ENCODE data around the gene PHOSPHO2.

The PHOSPHO2 gene

DNA sequence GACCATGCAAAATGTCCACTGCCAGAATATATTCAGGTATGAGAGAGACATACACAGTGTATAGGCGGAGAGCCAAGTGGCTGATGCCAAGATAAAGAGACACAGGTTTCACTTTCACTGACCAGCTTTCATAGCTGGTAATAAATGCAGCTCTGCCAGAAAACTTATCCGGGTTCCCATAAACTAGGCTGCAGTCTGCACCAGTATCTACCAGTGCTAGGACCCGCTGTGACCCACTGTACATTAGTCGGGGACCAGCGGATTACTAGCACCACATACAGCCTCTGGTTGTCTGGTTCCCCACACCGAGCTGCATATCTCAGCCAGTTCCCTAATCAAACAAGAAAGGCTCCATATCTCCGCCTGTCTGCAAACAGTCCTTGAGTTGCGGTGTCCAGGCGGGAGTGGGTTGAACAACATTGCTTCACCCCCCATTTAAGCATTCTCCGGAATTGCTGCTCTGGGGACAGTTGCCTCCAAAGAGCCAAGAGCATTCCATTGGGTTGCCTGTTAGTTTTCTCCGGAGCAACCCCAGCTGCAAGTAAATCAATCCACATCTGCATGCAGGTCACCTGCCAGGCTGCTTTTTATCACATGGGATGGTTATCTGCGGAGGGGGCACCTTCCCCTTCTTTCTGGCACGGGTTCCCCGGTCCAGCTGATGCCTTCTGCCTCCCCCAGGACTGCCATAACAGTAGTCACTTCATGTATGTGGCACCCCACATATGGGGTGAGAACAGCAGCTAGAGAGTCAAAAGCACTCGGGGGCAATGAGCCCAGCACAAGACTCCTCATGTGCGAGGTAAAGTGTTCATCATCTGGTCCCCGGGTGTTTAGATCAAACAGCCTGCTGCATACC is 21.3 kb downstream of the PHOSPHO2 start:
- in situ Hi-C loops (cut with MboI; ENCODE audit: low sequenced_read_pairs) = no loop called here

DNA sequence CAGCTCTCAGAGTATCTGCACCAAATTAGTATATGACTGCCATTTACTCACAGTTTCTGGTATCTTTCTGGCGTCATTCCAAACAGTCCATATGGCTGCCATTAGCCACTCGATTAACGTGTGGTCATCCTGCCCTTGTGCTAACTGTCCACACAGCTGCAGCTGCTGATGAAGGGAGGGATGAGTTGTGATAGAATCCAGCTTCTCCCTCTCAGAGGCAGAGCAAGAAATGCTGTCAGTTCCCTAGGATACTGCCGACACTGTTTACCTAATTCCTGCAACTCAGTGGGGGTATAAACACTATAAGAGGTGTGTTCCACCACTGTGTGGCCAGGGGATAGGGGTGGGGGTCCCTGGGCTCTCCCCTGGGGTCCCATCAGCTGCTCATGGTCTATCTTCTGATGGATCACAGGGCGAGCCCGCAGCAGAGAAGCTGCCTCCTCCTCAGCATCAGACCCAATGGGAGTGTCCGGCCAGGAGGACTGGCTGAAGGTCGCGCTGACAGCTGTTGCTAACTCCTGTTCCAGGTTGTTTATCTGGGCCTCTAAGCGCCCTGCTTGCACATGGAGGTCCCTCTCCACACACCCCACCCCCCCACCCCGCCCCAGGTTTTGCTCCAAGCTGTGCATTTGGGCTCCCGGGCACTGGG is 22.1 kb downstream of the PHOSPHO2 start:
- in situ Hi-C loops (cut with MboI; ENCODE audit: low sequenced_read_pairs) = no loop called here

DNA sequence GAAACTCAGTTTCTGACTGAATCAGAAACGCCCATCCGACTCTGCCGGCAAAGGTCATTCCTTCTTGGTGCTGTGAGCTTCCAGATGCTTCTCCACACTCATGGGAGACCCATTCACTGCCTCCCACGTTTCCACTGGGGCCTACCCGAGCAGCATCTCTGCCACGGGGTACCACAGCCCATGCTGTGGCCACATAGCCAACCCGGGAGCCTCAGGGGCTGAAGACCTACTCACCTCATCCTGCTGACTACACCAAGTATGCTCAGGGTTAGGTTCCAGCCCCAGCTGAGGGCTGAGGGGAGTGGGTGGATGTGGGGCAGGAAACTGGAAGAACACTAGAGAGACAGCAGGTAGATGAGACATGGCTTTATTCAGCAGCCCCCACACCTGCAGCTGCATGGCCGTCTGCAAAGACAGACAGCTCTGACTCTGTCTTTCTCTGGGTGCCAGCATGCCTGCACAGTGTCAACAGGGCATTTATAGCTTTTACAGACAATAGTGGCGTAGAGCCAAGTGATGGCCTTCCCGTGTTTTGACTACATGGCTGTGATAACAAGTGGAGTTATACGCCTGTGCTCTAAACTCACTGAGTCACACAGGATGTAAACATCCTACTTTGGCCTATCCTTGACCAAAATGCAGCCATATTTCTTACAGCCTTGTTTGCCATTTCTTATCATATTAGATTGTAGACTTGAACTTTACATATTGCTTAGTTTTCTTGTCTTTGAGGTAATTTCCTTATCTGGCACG is 22.8 kb downstream of the PHOSPHO2 start:
- in situ Hi-C loops (cut with MboI; ENCODE audit: low sequenced_read_pairs) = no loop called here

DNA sequence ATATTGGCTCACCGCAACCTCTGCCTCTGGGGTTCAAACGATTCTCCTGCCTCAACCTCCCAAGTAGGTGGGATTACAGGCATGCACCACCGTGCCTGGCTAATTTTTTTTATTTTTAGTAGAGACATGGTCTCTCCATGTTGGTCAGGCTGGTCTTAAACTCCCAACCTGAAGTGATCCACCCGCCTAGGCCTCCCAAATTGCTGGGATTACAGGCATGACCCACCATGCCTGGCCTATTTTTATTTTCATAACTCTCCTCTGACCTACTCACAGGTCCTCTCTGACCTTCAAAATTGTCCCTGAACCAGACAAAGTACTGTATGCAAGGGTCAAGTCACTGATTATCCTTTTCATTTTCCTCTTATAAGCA is 23.4 kb downstream of the PHOSPHO2 start:
- in situ Hi-C loops (cut with MboI; ENCODE audit: low sequenced_read_pairs) = no loop called here

DNA sequence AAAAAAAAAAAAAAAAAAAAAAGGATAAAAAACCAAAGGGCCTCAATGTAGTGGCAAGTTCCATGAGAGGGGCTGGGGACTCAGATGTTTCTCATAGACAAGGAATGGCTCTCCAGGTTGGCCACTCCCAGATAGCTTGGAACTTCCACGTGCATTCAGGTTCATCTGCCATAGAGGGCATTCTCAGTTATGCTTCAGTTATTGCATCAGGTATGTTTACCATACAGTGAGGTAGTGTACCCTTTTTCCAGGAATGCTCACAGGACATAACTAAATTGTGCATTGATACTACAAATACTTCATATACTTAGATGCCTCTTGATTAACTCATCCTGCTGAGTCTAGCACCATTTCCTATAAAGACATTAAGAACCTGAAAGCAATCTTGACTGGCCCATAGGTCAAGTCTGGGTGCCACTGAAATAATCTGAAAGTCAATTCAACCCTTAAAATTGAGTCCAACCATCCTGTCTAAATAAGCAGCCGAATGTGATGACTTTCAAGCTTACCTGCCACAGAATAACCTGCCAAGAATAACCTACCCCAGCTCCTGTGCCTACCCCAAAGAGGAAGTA is 24.7 kb downstream of the PHOSPHO2 start:
- in situ Hi-C loops (cut with MboI; ENCODE audit: low sequenced_read_pairs) = no loop called here

DNA sequence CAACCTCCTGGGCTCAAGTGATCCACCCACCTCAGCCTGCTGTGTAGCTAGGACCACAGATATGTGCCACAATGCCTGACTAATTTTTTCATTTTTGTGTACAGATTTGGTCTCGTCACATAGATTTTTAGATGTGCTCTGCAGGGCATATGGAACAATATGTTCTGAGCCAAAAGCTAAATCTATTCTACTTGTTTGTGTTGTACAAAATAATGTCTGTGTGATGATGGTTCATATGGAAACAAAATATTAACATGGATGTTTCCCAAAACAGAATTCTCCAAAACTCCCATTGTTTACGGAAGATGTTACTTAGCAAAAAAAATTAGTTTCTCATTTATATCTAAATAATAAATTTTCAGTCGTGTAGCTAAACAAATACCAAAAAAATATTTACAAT is 26.7 kb downstream of the PHOSPHO2 start:
- in situ Hi-C loops (cut with MboI; ENCODE audit: low sequenced_read_pairs) = no loop called here

DNA sequence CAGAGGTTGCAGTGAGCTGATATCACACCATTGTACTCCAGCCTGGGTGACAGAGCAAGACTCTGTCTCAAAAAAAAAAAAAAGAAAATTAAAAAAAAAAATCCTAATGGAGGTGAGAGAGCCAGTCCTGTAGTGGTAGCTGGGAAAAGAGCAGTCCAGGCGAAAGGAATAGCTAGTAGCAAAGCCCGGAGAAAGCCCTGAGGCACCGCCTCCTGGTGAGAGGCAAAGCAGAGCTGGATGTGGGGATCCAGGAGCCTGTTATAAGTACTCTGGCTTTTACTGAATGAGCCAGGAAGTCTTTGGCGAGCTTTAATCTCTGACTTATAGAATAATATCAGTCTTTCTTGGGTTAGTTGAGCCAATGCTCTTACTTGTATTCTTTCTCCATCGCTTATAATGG is 32.8 kb downstream of the PHOSPHO2 start:
- in situ Hi-C loops (cut with MboI; ENCODE audit: low sequenced_read_pairs) = no loop called here

DNA sequence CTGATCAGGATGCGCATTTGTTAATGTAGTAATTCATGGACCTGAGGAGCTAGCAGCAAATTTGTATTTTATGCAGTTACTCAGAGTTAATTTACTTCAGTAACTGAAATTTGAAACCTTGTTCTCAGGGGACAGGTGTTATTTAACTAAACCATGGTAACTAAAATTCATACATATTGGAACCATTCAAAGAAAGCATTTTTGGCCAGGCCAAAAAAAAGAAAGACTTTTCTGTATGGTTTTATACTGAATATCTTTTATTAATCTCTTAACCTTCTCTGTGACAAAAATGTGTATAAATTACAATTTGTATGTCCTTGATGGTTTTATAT is 35.0 kb downstream of the PHOSPHO2 start:
- in situ Hi-C loops (cut with MboI; ENCODE audit: low sequenced_read_pairs) = no loop called here

DNA sequence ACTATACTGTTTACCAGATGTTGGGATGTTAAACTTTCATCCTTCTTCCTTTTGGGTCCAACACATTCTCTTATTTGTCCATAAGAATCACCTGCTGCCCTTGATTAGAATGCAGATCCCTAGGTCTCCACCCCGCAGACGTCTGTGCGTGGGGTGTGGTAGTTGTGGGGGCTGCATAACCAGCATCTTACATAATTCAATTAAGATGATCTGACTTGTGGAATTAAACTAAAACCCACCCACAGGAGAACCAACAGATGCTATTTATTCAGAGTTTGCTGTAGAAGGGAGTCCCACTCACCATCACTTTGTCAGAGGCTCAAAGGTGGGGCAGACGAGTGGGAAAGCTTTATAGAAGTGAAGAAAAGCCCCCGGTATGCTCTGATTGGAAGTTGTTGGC is 37.8 kb downstream of the PHOSPHO2 start:
- in situ Hi-C loops (cut with MboI; ENCODE audit: low sequenced_read_pairs) = no loop called here

DNA sequence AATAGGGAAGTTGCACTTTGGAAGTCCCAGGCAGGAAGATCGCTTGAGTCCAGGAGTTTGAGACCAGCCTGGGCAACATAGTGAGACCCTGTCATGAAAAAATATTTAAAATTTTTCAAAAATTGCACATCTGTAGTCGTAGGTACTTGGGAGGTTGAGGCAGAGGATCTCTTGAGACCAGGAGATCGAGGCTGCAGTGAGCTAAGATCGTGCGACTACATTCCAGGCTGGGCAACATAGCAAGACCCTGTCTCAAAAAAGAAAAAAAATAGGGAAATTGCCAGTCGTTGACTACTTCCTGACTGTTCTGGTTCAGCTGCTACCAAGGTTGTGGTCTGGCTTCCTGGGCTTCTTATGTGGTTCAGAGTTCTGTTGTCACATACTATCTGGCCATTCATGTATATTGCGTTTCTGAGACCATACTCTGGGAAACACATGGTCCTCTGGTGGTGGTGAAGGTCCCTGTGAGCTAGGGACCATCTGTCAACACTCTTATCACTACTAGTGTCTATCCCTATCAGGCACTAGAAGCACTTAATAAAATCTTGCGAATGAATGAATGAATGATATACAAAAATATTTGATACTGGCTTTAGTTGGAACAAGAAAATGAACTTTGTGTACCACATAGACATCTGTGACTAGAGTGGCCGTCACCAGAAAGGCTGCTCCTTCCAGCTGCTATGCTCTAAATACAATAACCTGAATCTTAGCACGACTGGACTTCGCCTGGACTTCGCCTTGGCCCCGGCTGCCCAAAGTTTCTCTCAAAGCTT is 38.5 kb downstream of the PHOSPHO2 start:
- in situ Hi-C loops (cut with MboI; ENCODE audit: low sequenced_read_pairs) = no loop called here

DNA sequence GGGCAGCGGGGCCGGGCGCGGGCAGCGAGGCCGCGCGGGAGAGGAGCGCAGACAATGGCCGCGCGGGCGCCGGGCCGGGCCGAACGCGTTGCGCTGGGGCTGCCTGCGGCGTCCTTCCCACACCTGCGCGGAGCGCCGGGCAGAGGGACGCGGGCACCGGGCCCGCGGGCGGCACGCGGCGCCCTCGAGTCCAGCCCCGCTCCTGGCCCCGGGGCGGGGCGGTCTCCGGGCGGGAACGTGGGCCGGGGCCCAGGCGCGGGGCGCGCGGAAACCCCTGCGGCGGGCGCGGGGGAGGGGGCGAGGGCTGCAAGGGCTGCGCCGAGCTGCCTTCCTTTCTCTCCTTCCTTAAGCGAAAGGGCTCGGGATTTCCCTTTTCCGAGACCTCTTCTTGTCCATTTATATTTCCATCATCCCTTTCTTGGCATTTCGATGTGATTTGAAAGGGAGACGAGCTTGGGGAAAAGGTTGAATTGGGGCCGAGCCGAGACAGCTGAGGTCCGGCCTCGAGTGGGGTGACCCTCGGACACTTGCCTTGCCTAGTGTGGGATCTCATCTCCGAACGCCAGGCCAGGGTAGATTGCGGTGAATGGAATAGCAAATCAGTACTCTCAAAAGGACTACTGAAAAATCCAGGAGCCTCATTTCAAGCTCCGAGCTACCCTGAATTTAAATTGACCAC is 40.0 kb downstream of the PHOSPHO2 start:
- in situ Hi-C loops (cut with MboI; ENCODE audit: low sequenced_read_pairs) = no loop called here

DNA sequence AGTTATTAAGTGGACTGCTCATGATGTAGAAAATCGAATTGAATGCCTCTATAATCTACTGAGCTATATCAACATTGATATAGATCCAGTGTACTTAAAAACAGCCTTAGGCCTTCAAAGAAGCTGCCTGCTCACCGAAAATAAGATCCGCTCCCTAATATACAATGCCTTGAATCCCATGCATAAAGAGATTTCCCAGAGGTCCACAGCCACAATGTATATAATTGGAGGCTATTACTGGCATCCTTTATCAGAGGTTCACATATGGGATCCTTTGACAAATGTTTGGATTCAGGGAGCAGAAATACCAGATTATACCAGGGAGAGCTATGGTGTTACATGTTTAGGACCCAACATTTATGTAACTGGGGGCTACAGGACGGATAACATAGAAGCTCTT is 41.4 kb downstream of the PHOSPHO2 start:
- in situ Hi-C loops (cut with MboI; ENCODE audit: low sequenced_read_pairs) = no loop called here

DNA sequence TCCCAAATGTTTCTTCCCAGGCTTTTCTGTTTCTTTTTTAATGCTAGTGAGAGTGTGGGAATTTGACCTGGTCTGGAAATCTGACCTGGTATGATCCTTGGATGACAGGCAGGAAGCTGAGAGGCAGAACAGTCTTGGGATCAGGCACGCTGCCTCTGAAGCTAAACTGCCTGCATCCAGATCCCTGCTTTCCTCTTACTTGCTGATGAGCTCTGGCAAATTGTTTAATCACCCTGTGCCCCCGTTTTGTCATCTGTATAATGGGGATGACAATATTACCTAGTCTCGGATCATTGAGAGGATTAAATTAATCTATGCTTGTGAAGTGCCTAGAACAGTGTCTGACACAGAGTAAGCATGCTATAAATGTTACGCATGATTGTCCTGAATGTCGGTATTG is 42.6 kb downstream of the PHOSPHO2 start:
- in situ Hi-C loops (cut with MboI; ENCODE audit: low sequenced_read_pairs) = no loop called here

DNA sequence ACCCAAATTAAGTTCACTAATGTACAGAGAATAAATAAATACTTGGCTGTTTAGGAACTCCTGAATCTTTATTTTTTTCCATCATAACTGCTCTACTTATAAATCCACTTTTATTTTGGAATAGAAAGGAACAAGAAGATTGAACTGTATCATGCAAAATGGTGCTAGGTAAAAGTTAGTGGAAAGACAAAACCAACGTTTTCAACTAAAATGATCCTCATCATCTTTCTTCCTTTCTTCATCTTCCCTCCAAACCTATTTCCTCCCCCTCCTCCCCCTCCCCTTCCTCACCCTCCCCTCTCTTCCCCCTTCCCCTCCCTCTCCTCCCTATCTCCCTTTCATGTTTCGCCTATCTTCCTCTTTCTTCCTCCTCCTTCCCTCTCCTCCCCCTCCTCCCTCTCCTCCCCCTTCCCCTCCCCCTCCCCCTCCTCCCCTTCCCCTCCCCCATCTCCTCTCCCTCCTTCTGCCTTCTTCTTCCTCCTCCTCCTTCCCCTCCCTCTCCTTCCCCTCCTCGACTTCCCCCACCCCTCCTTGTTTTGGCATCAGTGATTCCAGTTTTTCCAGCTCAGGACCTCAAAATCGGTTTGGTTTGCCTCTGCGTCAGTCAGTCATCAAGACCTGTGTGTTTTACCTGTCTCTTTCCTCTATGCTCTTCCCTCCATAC is 44.4 kb downstream of the PHOSPHO2 start:
- in situ Hi-C loops (cut with MboI; ENCODE audit: low sequenced_read_pairs) = no loop called here

DNA sequence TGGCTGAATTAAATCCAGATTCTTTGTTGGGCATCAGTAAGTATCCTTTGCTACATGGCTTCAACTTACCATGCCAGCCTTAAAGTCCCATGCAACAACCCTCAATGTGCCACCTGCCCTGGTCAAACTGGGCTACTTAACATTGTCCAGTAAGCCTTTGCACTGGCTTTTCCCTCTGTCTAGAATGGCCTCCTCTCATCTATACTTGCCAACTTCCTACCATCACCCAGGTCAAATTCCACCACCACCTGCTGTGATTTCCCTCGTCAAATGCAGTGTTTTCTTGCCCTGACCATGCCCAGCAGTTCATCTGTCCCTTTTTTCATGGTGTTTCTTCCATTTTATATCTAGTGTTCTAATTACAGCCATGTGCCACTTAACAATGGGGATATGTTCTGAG is 45.1 kb downstream of the PHOSPHO2 start:
- in situ Hi-C loops (cut with MboI; ENCODE audit: low sequenced_read_pairs) = no loop called here

DNA sequence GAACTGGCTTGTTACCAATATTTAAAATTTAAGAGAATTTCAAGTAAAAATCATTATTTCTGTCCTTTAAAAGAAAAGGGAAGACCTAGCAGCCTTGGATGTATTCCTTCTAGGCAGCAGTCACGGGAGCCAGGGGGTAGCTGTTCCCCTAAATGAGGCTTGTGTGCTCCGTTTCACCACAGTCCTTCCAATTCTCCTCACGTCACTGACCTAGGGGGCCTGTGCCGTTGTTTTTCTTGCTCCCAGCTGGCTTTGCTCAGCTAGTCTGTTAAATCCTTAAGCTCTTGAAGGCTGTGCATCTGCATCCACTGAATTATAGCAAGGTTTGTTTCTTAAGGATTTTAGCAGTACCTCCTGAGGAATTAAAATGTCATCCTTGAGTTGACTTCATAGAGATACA is 49.3 kb downstream of the PHOSPHO2 start:
- in situ Hi-C loops (cut with MboI; ENCODE audit: low sequenced_read_pairs) = no loop called here

DNA sequence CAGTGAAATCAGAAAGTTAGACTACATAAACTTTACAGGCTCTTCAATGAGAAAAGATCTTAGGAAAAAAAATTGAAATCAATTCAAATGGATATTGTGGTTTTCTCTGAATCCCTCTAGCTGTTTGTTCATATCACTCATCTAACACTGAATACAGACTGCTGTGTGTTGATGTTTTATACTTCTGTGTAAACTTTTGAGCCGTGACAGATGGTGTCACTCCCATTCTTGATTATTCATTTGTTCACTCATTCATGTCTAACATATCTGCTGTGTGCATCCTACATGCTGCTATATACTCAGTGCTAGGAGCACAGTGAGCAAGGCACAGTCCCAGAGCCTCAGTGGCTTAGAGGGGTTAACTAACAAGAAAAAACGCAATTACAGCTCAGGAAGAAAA is 52.0 kb downstream of the PHOSPHO2 start:
- in situ Hi-C loops (cut with MboI; ENCODE audit: low sequenced_read_pairs) = no loop called here

DNA sequence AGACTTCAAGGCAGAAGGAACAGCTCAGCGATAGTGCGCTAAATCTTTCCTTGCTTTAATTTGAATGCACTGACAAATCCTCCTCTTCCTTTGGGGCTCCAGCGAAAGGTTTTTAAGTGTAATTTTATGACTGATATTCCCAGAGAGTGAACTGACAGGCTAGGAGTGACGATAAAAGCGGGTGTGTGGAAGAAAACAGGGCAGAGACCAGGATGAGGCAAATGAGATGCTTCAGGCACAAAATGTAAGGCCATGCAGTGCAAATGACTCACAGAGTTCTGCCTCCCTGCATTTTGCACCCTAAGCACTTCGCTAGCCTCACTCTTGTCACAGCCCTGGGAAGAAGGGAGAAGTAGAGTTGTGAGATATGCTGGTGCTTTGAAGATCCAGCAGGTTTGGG is 54.0 kb downstream of the PHOSPHO2 start:
- in situ Hi-C loops (cut with MboI; ENCODE audit: low sequenced_read_pairs) = no loop called here

All from HL-60/S4 (cell line).